Pancreas (tissue), 10 donors: ENCODE measurements around the gene UNC5CL. TPM values are rescaled to one million over a fixed set of nuclear protein-coding genes. Genes with fewer than 3 reads are reported as not detected.

Source experiments
- ATAC-seq, 4 donors: fragments of 200-7000 bp; cut with Tn5 transposase; one replicate each; pipeline versions ENCODE4 v1.8.0 to v1.9.1; 2020; ENCODE audit warnings: mild to moderate bottlenecking in 4 of 4, moderate library complexity in 4 of 4
- DNase-seq, 6 donors: peaks; one replicate each; pipeline ENCODE4 v3.0.0-alpha.2; 2020
- FAIRE-seq: peaks from 2 replicates; lab custom pipeline; 2012; peaks lifted over from hg19 to GRCh38; lab: Jason Lieb, UNC
- H3K27ac ChIP-seq, 4 donors: fragments of 200-600 bp; sonication (generic); 1 replicate in 3 of 4; 2 replicates in 1 of 4; pipeline versions ENCODE4 v1.5.0 to v1.8.0; 2020
- H3K27me3 ChIP-seq, 4 donors: fragments of 200-600 bp; one replicate each; pipeline ENCODE4 v1.8.0; 2021
- H3K36me3 ChIP-seq, 3 donors: fragments of 200-600 bp; sonication (generic) in 1 of 3; one replicate each; pipeline versions ENCODE4 v1.5.0 to v1.8.0; 2020 to 2021
- H3K4me1 ChIP-seq, 3 donors: fragments of 200-600 bp; one replicate each; pipeline ENCODE4 v1.8.0; 2021
- H3K4me3 ChIP-seq, 4 donors: fragments of 200-600 bp; sonication (generic) in 2 of 4; one replicate each; pipeline versions ENCODE4 v1.5.0 to v1.8.0; 2020 to 2021
- H3K9me3 ChIP-seq, 4 donors: fragments of 200-600 bp; one replicate each; pipeline ENCODE4 v1.8.0; 2021
- CTCF ChIP-seq, 4 donors: fragments of 200-600 bp; sonication (generic) in 3 of 4; IDR thresholded peaks; one replicate each; pipeline versions ENCODE4 v1.5.0 to v1.8.0; 2021; ENCODE audit warnings: antibody characterized with exemption in 4 of 4
- WGBS, 2 donors: extraction: QIAGEN DNeasy Blood & Tissue Kit; methylation state at CpG; one replicate each; pipeline ENCODE4 v1.1.7; 2013; 5-methylcytosine and 5-hydroxymethylcytosine counted together
- intact Hi-C, 3 donors: fragments of 100-400 bp; cut with DNase I; formaldehyde crosslinking; loops; one replicate each; pipeline versions ENCODE4 v1.11.1 to v1.14.2; 2022
- polyA plus RNA-seq, 2 donors: library from polyadenylated mRNA; stranded (reverse); fragments of 200-250 nt; gene quantifications; one replicate each; pipeline ENCODE4 v1.2.3, GENCODE V29; 2013
- total RNA-seq, 6 donors: library from RNA; stranded (reverse); fragmentation: NEBNext Ultra II Directional in 4 of 6; extraction: Animal tissue kit (Norgen Biotek cat#: 25700) in 4 of 6; gene quantifications; one replicate each; pipeline versions ENCODE4 v1.2.1 to v1.2.4, GENCODE V29; 2021 to 2023
- donor health status: healthy with polysubstance abuse.
- donor health status: DM: no; HTN: no; CAD: no; lungs with moderate emphysema.
- donor health status: DM: no; HTN: no; CAD: no.
- donor health status: control.
- donor health status: control.
- donor health status: Bipolar disorder and iron deficiency.
- donor health status: DM: yes; HTN: yes; CAD: no.
- donor health status: DM: no; HTN: no; CAD: no.
- donor health status: DM: no; HTN: no; CAD: no.
- donor health status: DM: yes; HTN: yes; CAD: no.

The UNC5CL gene
- total and polyA plus RNA-seq, 8 donors, result 7.2 to 40.6 (median 23.2) TPM

DNA sequence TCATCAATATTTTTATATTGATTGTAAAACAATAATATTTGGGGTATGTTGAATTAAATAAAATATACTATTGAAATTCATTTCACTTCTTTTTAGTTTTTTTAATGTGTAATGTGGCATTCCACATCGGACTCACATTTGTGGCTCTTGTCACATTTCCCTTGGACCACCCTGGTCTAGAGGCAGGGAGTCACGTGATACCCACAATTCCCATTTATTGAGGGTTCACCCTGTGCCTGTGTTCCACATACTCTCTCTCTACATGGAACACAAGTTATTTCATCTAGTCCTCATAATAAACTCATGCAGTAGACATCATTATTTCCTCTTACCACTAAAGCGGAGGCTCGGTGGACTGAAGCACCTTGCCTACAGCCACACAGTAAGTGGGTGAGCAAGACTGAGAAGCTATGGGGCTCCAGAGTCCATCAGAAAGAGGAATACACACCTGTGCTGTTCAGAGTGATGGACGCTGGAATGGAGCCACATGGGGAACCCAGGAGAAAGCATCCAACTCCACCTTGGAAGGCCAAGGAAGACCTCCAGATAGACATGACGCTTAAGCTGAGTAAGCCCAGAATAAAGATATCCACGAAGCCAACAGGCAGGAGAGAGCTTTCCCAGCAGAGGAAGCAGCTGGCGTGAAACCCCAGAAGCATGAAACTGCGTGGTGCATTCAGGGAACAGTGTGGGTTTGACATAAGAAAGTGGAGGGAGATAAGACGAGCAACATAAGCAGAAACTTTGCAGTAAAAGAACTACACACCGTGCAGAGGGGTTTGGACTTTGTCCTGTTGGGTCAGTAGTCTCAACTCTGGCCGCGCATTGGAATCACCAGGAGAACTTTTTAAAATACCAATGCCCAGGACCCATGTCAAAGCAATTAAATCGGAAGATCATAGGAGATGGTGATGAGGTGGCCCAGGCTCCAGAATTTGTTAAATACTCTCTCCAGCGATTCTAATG, 49.5 kb downstream of the UNC5CL start:
- H3K27ac ChIP-seq, result no peak overlapping the region
- TF ChIP-seq CTCF (IDR thresholded peaks at IDR 0.05), result no peak
- WGBS, 2 donors, result 84 to 89% methylated on average over 15 of the region's 15 CpGs
- FAIRE-seq (no peak), DNase-seq (no peak), ATAC-seq (no peak)
- H3K4me1 ChIP-seq, result peaks cover 2 to 9% (median 7%) of the 10 kb centered on the region in 3 donors
- H3K36me3 ChIP-seq, result no peaks in the 10 kb centered on the region
- intact Hi-C loops, result no loop called here
- no peaks in the 10 kb centered on the region for H3K27me3 ChIP-seq
- H3K4me3 ChIP-seq, result no peak overlapping the region
- H3K9me3 ChIP-seq, result no peaks in the 10 kb centered on the region

DNA sequence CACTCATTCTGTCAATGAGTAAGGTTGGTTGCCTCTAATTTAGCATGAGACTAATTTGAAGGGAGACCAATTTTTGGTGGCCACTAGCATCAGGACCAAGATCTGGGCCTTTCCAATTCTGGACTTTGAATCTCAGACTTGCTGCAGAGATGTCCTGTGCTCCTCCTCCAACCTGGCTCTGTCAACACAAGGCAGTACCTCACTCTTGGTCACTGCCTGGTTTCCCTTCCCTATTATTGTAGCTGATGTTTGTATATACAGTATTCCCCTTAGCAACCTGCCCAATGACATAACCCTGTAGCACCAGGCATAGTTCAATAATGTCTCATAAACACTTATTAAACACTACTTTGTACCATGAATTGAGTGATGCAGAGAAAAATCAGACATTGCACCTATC, 50.4 kb downstream of the UNC5CL start:
- intact Hi-C loops, result no loop called here
- TF ChIP-seq CTCF (IDR thresholded peaks at IDR 0.05), result no peak
- Histone ChIP-seq H3K9me3 (no peaks in the 10 kb centered on the region), H3K4me1 (peaks cover 0 to 2% (median 0%) of the 10 kb centered on the region in 3 donors), H3K4me3 (no peak overlapping the region), H3K27ac (no peak overlapping the region), H3K27me3 (no peaks in the 10 kb centered on the region), H3K36me3 (no peaks in the 10 kb centered on the region)
- DNase-seq (no peak), FAIRE-seq (no peak), ATAC-seq (no peak)

DNA sequence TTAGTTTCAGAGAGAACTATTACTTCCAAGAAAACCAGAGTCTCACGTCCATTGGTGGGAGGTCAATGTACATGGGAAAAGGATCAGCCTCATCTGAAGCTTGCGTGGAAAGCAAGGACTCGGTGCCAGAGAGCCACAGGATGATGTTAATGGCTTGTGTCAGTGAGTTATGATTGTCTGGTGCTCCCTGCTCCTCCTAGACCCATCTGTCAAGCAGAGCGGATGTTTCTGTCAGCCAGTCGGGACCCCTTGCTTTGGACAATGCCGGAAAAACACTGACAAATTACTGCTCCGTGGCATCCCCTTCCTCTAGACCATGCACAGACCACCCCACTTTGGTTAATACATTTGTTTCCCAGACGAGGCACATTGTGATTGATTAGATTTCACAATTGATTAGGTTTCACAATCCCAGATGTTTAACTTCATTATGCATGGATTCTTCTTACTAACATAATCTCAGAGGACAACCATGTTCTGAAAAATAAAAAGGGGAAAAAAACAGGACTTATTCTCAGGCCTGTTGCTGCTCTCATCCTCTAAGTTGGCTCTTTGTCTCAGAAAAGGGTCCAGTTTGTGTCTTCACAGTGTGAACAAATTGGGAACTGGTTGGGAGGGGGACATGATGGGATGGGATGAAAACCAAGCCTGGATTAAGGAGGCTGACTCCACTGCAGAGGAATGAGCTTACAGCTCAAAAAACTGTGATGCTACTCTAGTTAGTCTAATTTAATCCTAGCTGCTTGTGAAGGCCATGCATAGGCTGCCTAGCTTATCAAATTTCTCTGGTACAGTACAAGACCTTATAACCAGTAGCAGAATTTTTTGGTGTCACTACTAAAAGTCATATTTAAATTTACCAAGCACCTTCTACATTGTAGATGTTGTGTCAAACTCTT, 51.9 kb downstream of the UNC5CL start:
- Histone ChIP-seq H3K36me3 (no peaks in the 10 kb centered on the region), H3K4me1 (peaks cover 0 to 4% (median 0%) of the 10 kb centered on the region in 3 donors), H3K4me3 (no peak overlapping the region), H3K27ac (no peak overlapping the region), H3K27me3 (no peaks in the 10 kb centered on the region), H3K9me3 (no peaks in the 10 kb centered on the region)
- DNase-seq (no peak), ATAC-seq (no peak), FAIRE-seq (no peak)
- TF ChIP-seq CTCF (IDR thresholded peaks at IDR 0.05), result no peak
- 78% methylated on average over 8 of the region's 8 CpGs for WGBS, 2 donors
- intact Hi-C loops, result no loop called here

DNA sequence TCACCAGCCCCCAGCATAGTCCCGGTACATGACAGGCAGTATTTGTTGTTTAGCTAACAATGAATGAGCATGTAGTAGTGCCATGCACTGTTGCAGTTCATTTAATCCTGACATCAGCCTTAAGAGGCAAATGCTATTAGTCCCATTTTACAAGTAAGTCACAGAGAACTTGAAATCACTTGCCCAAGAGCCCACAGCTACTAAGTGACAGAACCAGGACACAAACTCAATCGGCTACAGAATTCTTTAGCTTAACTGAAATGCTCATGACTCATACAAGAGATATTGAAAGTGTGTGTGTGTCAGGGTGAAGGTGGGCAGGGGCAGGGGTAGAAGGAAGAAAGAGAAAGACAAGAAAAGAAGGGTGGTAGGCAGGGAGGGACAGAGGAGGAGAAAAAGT, 52.7 kb downstream of the UNC5CL start:
- H3K36me3 ChIP-seq, result no peaks in the 10 kb centered on the region
- no peaks in the 10 kb centered on the region for H3K27me3 ChIP-seq
- ATAC-seq (no peak), FAIRE-seq (no peak), DNase-seq (no peak)
- H3K4me1 ChIP-seq, result peaks cover 0 to 4% (median 0%) of the 10 kb centered on the region in 3 donors
- intact Hi-C loops, result no loop called here
- H3K4me3 ChIP-seq, result no peak overlapping the region
- H3K9me3 ChIP-seq, result no peaks in the 10 kb centered on the region
- TF ChIP-seq CTCF (IDR thresholded peaks at IDR 0.05), result no peak
- 35 to 70% methylated on average over 2 of the region's 2 CpGs for WGBS, 2 donors
- H3K27ac ChIP-seq, result no peak overlapping the region
